PC-3 (cell line): ENCODE results near the gene CRTC2.

Experiments
- EZH2phosphoT487 ChIP-seq: fragments of 300-600 bp; sonication (generic); IDR thresholded peaks from 2 replicates; pipeline ENCODE4 v1.6.1; 2018; ENCODE audit warnings: mild to moderate bottlenecking, antibody characterized with exemption, low read length, borderline replicate concordance
- TF ChIP-seq, protein P1 (sequence below): fragments of 300-600 bp; sonication (generic); conservative IDR thresholded peaks from 2 replicates; pipeline ENCODE4 v1.5.1; 2017; ENCODE audit warnings: antibody characterized with exemption, low read depth, mild to moderate bottlenecking, low read length

DNA sequence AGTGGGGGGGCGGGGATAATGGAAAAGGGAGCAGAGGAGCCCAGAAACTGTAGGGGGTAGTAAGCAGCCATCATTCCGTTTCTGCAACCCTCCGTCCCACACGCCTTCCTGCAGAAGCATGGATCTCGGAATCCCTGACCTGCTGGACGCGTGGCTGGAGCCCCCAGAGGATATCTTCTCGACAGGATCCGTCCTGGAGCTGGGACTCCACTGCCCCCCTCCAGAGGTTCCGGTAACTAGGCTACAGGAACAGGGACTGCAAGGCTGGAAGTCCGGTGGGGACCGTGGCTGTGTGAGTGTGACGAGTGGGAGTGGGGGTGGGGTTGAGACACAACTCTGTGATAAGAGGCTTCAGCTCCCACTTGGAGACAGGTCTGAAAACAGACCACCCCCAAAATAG is 10.0 kb upstream of the CRTC2 start:
- TF ChIP-seq, protein P1, sequence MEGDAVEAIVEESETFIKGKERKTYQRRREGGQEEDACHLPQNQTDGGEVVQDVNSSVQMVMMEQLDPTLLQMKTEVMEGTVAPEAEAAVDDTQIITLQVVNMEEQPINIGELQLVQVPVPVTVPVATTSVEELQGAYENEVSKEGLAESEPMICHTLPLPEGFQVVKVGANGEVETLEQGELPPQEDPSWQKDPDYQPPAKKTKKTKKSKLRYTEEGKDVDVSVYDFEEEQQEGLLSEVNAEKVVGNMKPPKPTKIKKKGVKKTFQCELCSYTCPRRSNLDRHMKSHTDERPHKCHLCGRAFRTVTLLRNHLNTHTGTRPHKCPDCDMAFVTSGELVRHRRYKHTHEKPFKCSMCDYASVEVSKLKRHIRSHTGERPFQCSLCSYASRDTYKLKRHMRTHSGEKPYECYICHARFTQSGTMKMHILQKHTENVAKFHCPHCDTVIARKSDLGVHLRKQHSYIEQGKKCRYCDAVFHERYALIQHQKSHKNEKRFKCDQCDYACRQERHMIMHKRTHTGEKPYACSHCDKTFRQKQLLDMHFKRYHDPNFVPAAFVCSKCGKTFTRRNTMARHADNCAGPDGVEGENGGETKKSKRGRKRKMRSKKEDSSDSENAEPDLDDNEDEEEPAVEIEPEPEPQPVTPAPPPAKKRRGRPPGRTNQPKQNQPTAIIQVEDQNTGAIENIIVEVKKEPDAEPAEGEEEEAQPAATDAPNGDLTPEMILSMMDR, result no peak
- TF ChIP-seq EZH2phosphoT487, result no peak
